ENCODE data around the gene ANKRD34A.
A peak's percentile ranks its signal among the peaks of the same experiment; 100 is the strongest.
"Not testable (repeated sequence)": the region's sequence is repeated elsewhere in the genome, so short reads cannot be mapped to it uniquely, and the experiment has no call there.

Gene ANKRD34A

GRCh38 chr1:145936247-145936646, 28.1 kb downstream of the ANKRD34A start:
- no peak for DNase-seq (ENCODE audit: low spot score)
- in situ Hi-C loops (cut with MboI; ENCODE audit: low sequenced_read_pairs, unreplicated experiment): no loop called here
- TF ChIP-seq CTCF (IDR thresholded peaks at IDR 0.05; ENCODE audit: borderline replicate concordance, control extremely low read depth, extremely low read depth, insufficient read depth, missing control alignments): no peak

- no peak for DNase-seq (ENCODE audit: low spot score)
- in situ Hi-C loops (cut with MboI; ENCODE audit: low sequenced_read_pairs, unreplicated experiment): no loop called here
- TF ChIP-seq CTCF (IDR thresholded peaks at IDR 0.05; ENCODE audit: borderline replicate concordance, control extremely low read depth, extremely low read depth, insufficient read depth, missing control alignments): no peak
Observed at GRCh38 chr1:145935708-145936107, 28.7 kb downstream of the ANKRD34A start.

DNA sequence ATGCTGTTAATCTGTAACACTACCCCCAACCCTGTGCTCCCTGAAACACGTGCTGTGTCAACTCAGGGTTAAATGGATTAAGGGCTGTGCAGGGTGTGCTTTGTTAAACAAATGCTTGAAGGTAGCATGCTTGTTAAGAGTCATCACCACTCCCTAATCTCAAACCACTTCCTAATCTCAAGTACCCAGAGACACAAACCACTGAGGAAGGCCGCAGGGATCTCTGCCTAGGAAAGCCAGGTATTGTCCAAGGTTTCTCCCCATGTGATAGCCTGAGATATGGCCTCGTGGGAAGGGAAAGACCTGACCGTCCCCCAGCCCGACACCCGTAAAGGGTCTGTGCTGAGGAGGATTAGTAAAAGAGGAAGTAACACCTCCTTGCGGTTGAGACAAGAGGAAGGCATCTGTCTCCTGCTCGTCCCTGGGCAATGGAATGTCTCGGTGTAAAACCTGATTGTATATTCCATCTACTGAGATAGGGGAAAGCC, 31.8 kb downstream of the ANKRD34A start:
- in situ Hi-C loops (cut with MboI; ENCODE audit: low sequenced_read_pairs, unreplicated experiment); DNase-seq (ENCODE audit: low spot score): not testable (repeated sequence)

DNA sequence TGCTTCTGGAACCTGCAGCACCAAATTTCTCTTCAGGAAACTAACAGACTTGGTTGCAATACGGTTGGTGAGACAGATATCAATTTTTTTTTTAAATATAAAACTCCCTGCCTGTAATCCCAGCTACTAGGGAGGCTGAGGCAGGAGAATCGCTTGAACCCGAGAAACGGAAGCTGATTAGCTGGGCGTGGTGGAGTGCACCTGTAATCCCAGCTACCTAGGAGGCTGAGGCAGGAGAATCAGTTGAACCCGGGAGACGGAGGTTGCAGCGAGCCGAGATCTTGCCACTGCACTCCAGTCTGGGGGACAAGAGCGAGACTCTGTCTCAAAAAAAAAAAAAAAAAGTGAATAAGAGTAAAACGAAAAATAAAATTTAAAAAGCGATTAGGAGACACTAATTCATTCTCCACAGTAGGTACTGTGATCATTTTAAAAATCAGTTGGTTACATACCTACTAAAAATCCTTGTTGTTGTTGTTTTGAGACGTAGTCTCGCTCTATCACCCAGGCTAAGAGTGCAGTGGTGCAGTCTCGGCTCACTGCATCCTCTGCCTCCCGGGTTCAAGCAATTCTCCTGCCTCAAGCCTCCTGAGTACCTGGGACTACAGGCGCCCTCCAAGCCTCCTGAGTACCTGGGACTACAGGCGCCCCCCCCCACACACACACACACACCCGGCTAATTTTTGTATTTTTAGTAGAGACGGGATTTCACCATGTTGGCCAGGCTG, 36.3 kb downstream of the ANKRD34A start:
- DNase-seq (ENCODE audit: low spot score): no peak
- in situ Hi-C loops (cut with MboI; ENCODE audit: low sequenced_read_pairs, unreplicated experiment): no loop called here
- no peak for TF ChIP-seq CTCF (IDR thresholded peaks at IDR 0.05; ENCODE audit: borderline replicate concordance, control extremely low read depth, extremely low read depth, insufficient read depth, missing control alignments)

GRCh38 chr1:145927063-145927886, 37.1 kb downstream of the ANKRD34A start, which contains the start of gene RBM8A:
RBM8A (minus strand) TSS chr1:145927484; CDS start chr1:145927426, 58 bp downstream.
- in situ Hi-C loops (cut with MboI; ENCODE audit: low sequenced_read_pairs, unreplicated experiment): no loop called here
- peak; percentile 88 for DNase-seq (ENCODE audit: low spot score)
- peak; percentile 52 for TF ChIP-seq CTCF (IDR thresholded peaks at IDR 0.05; ENCODE audit: borderline replicate concordance, control extremely low read depth, extremely low read depth, insufficient read depth, missing control alignments)

DNA sequence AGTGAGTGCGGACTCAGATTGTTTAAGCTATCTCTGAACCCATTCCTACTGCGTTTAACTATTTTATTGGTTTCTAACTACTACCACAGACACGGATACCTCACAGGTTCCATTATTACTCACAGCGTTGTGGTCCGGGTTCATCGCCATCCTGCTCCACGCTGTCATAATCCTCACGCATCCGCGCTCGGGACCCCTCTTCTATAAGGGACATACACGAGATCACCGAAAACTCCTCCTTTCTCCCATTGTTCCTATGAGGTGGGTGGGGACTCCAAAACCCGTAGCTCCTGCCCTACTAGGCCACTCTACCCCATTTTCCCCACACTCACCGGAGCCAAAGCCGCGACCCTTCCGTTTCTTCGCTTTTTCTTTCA, 37.7 kb downstream of the ANKRD34A start:
- TF ChIP-seq CTCF (IDR thresholded peaks at IDR 0.05; ENCODE audit: borderline replicate concordance, control extremely low read depth, extremely low read depth, insufficient read depth, missing control alignments): no peak
- in situ Hi-C loops (cut with MboI; ENCODE audit: low sequenced_read_pairs, unreplicated experiment): no loop called here
- no peak for DNase-seq (ENCODE audit: low spot score)

DNA sequence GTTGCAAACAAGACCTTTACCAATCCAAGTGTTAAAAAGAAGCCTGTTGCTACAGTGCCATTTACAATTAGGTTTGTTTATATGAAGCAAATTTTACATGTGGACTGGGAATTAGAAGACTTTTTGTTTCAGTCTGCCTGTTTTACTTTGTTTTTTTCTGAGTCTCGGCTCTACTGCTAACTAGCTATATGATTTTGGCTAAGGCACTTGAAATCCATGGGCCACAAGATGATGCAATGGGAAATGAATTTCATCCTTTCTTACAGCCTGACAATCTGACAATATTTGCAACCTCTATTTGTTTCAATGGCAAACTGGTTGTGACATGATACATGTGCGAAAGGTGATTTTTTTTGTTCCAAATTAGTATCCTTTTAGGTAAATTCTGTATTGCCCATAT, 42.1 kb downstream of the ANKRD34A start:
- in situ Hi-C loops (cut with MboI; ENCODE audit: low sequenced_read_pairs, unreplicated experiment): no loop called here
- DNase-seq (ENCODE audit: low spot score): no peak
- TF ChIP-seq CTCF (IDR thresholded peaks at IDR 0.05; ENCODE audit: borderline replicate concordance, control extremely low read depth, extremely low read depth, insufficient read depth, missing control alignments): no peak

DNA sequence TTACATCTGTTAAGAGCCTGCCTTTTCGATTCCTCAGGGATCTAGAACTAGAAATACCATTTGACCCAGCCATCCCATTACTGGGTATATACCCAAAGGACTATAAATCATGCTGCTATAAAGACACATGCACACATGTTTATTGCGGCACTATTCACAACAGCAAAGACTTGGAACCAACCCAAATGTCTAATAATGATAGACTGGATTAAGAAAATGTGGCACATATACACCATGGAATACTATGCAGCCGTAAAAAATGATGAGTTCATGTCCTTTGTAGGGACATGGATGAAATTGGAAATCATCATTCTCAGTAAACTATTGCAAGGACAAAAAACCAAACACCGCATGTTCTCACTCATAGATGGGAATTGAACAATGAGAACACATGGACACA, 44.1 kb downstream of the ANKRD34A start:
- DNase-seq (ENCODE audit: low spot score); in situ Hi-C loops (cut with MboI; ENCODE audit: low sequenced_read_pairs, unreplicated experiment): not testable (repeated sequence)
